PC-3 (cell line): ENCODE measurements around the gene PPP1R12B.
"Not testable (repeated sequence)": the region's sequence is repeated elsewhere in the genome, so short reads cannot be mapped to it uniquely, and the experiment has no call there.

Experiments used
- EZH2 ChIP-seq: fragments of 300-600 bp; sonication (generic); IDR thresholded peaks from one replicate; pipeline ENCODE4 v1.6.1; 2017; ENCODE audit warnings: antibody characterized with exemption, mild to moderate bottlenecking, low read length; ENCODE audit not compliant: unreplicated experiment
- EZH2phosphoT487 ChIP-seq: fragments of 300-600 bp; sonication (generic); IDR thresholded peaks from 2 replicates; pipeline ENCODE4 v1.6.1; 2018; ENCODE audit warnings: mild to moderate bottlenecking, antibody characterized with exemption, low read length, borderline replicate concordance
- TF ChIP-seq, protein P1 (sequence below): fragments of 300-600 bp; sonication (generic); conservative IDR thresholded peaks from 2 replicates; pipeline ENCODE4 v1.5.1; 2017; ENCODE audit warnings: antibody characterized with exemption, low read depth, mild to moderate bottlenecking, low read length

DNA sequence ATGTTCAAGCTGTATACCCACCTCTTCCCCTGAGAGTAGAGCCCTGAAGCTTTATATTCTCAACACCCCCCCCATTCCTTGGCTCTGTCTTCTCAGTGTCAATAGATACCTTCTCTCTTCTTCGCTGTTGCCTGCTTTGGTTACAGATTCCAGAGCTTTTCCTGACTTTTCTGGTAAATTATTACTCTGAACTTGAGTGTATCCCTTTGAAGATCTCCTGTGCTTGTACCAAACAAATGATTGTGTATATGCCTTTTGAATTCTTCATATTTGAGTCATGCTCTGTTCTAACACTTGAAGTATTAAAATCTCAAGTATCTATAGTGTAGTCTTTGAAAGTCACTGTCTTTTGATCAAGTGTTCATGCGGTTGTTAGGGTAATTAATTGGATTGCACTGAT is 32.0 kb downstream of the PPP1R12B start:
- TF ChIP-seq, protein P1, sequence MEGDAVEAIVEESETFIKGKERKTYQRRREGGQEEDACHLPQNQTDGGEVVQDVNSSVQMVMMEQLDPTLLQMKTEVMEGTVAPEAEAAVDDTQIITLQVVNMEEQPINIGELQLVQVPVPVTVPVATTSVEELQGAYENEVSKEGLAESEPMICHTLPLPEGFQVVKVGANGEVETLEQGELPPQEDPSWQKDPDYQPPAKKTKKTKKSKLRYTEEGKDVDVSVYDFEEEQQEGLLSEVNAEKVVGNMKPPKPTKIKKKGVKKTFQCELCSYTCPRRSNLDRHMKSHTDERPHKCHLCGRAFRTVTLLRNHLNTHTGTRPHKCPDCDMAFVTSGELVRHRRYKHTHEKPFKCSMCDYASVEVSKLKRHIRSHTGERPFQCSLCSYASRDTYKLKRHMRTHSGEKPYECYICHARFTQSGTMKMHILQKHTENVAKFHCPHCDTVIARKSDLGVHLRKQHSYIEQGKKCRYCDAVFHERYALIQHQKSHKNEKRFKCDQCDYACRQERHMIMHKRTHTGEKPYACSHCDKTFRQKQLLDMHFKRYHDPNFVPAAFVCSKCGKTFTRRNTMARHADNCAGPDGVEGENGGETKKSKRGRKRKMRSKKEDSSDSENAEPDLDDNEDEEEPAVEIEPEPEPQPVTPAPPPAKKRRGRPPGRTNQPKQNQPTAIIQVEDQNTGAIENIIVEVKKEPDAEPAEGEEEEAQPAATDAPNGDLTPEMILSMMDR, result not testable (repeated sequence)
- TF ChIP-seq EZH2phosphoT487, EZH2: not testable (repeated sequence)
